Esophagus muscularis mucosa (tissue), 4 donors: ENCODE results near the gene DAPK2. TPM values are rescaled to one million over a fixed set of nuclear protein-coding genes. Genes with fewer than 3 reads are reported as not detected.
A peak's percentile ranks its signal among the peaks of the same experiment; 100 is the strongest.

Experiments used
- DNase-seq: peaks from one replicate; pipeline ENCODE4 v3.0.0-alpha.2; 2017; ENCODE audit errors: extremely low spot score
- H3K27ac ChIP-seq, 4 donors: fragments of 200-600 bp; sonication (generic); replicated peaks in 1 of 4; 1 replicate in 3 of 4; 2 replicates in 1 of 4; pipeline ENCODE4 v1.5.1; 2016 to 2019; ENCODE audit warnings: mild to moderate bottlenecking in 1 of 4
- H3K27me3 ChIP-seq, 4 donors: fragments of 200-600 bp; sonication (generic); one replicate each; pipeline versions ENCODE4 v1.5.1 to v1.6.0; 2016 to 2019
- H3K36me3 ChIP-seq, 4 donors: fragments of 200-600 bp; sonication (generic); one replicate each; pipeline ENCODE4 v1.5.1; 2016 to 2019
- H3K4me1 ChIP-seq, 4 donors: fragments of 200-600 bp; sonication (generic); one replicate each; pipeline ENCODE4 v1.5.1; 2016 to 2019
- H3K4me3 ChIP-seq, 4 donors: fragments of 200-600 bp; sonication (generic); 1 replicate in 2 of 4; 2 replicates in 2 of 4; pipeline ENCODE4 v1.5.1; 2016 to 2019; ENCODE audit warnings: mild to moderate bottlenecking in 4 of 4, moderate library complexity in 1 of 4
- H3K9me3 ChIP-seq, 4 donors: fragments of 200-600 bp; sonication (generic); 1 replicate in 3 of 4; 2 replicates in 1 of 4; pipeline ENCODE4 v1.5.1; 2016 to 2019
- EP300 ChIP-seq: sonication (generic); formaldehyde crosslinking; IDR thresholded peaks from one replicate; pipeline ENCODE4 v1.6.1; 2017; ENCODE audit warnings: antibody characterized with exemption
- POLR2A ChIP-seq: fragments of 450-650 bp; IDR thresholded peaks from one replicate; pipeline ENCODE4 v1.6.1; 2017; ENCODE audit warnings: antibody characterized with exemption, moderate library complexity, mild to moderate bottlenecking, low read depth
- POLR2AphosphoS5 ChIP-seq, 2 donors: sonication (generic); formaldehyde crosslinking; IDR thresholded peaks; one replicate each; pipeline ENCODE4 v1.6.1; 2017; ENCODE audit warnings: antibody characterized with exemption in 2 of 2
- WGBS: methylation state at CpG from one replicate; pipeline ENCODE4 v1.1.5; 2018; 5-methylcytosine and 5-hydroxymethylcytosine counted together
- intact Hi-C: fragments of 100-400 bp; cut with DNase I; formaldehyde crosslinking; loops from one replicate; pipeline ENCODE4 v1.15.1; 2023
- total RNA-seq, 4 donors: library from RNA; depleted of rRNA; stranded (reverse); fragments of >200 nt; gene quantifications; one replicate each; pipeline versions ENCODE4 v1.1.0 to v1.2.1, GENCODE V29; 2016
- TF ChIP-seq, protein P1 (sequence below), 3 experiments: fragments of 200-600 bp in 2 of 3; fragments of 450-650 bp in 1 of 3; sonication (generic) in 2 of 3; IDR thresholded peaks; one replicate each; pipeline ENCODE4 v1.5.1; 2017 to 2019; ENCODE audit warnings: antibody characterized with exemption in 3 of 3, mild to moderate bottlenecking in 2 of 3, moderate library complexity in 1 of 3

DAPK2 gene
- total RNA-seq, 4 donors from 2014 or later: 1.5 to 11.2 (median 7.3) TPM

DNA sequence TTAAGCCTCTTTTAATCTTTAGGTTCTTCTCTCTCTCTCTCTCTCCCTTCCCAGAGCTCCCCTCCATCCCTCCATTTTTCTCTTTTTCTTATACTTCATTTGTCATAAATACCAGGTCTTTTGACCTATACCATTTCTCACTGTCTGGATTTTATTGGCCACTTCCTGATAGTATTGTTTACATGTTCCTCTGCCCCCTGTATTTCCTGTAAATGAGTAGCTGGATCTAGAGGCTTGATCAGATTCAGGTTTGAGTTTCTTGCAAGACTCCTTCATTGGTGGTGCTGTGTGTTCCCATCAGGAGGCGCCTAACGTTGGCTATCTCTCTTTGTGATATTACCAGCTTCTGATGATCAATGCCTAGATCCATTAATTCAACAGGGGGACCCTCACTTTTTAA lies 42.2 kb downstream of the DAPK2 start:
- Histone ChIP-seq H3K9me3 (no peaks in the 10 kb centered on the region), H3K27me3 (no peaks in the 10 kb centered on the region), H3K27ac (no peak overlapping the region), H3K4me1 (peaks cover 10 to 20% (median 14%) of the 10 kb centered on the region in 4 donors), H3K36me3 (no peaks in the 10 kb centered on the region), H3K4me3 (no peak overlapping the region)
- intact Hi-C loops: no loop called here
- 91% methylated on average over 2 of the region's 2 CpGs for WGBS
- no peak for TF ChIP-seq POLR2AphosphoS5 (IDR thresholded peaks at IDR 0.05)
- no peak for TF ChIP-seq EP300
- no peak for TF ChIP-seq POLR2A
- TF ChIP-seq, protein P1, sequence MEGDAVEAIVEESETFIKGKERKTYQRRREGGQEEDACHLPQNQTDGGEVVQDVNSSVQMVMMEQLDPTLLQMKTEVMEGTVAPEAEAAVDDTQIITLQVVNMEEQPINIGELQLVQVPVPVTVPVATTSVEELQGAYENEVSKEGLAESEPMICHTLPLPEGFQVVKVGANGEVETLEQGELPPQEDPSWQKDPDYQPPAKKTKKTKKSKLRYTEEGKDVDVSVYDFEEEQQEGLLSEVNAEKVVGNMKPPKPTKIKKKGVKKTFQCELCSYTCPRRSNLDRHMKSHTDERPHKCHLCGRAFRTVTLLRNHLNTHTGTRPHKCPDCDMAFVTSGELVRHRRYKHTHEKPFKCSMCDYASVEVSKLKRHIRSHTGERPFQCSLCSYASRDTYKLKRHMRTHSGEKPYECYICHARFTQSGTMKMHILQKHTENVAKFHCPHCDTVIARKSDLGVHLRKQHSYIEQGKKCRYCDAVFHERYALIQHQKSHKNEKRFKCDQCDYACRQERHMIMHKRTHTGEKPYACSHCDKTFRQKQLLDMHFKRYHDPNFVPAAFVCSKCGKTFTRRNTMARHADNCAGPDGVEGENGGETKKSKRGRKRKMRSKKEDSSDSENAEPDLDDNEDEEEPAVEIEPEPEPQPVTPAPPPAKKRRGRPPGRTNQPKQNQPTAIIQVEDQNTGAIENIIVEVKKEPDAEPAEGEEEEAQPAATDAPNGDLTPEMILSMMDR (IDR thresholded peaks at IDR 0.05): no peak
- no peak for DNase-seq

DNA sequence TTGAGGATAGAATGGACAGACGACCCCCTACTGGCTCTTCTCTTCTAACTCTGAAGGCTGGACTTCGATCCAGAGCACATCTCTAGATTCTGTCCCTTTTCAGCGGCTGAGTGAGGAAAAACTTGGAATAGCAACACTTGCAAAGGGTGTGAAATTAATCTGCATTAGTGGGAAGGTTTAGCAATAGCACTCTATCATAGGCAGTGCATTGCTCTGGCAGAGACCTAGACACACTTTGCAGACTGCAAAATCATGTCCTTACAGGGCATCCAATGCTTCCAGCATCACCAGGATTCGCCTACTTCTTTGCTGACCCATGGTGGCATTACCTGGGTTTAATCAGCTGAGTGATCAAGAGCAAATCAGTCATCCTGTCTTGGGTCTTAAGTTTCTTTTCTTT lies 43.1 kb downstream of the DAPK2 start:
- H3K36me3 ChIP-seq: no peaks in the 10 kb centered on the region
- no peak for DNase-seq
- H3K4me3 ChIP-seq: no peak overlapping the region
- peaks cover 11 to 20% (median 18%) of the 10 kb centered on the region in 4 donors for H3K4me1 ChIP-seq
- H3K9me3 ChIP-seq: no peaks in the 10 kb centered on the region
- H3K27me3 ChIP-seq: no peaks in the 10 kb centered on the region
- intact Hi-C loops: no loop called here
- 88% methylated on average over 4 of the region's 4 CpGs for WGBS
- no peak overlapping the region for H3K27ac ChIP-seq
- TF ChIP-seq EP300: no peak
- TF ChIP-seq, protein P1 (IDR thresholded peaks at IDR 0.05): no peak

GRCh38 chr15:64001148-64001547 lies 45.1 kb downstream of the DAPK2 start:
- H3K27ac ChIP-seq: no peak overlapping the region
- TF ChIP-seq POLR2A (no peak), POLR2AphosphoS5 (IDR thresholded peaks at IDR 0.05) (no peak), EP300 (no peak)
- TF ChIP-seq, protein P1 (IDR thresholded peaks at IDR 0.05): no peak
- intact Hi-C loops: no loop called here
- H3K4me3 ChIP-seq: no peak overlapping the region
- WGBS: 80% methylated on average over 5 of the region's 5 CpGs
- DNase-seq: no peak
- no peaks in the 10 kb centered on the region for H3K9me3 ChIP-seq
- peaks cover 12 to 24% (median 15%) of the 10 kb centered on the region in 4 donors for H3K4me1 ChIP-seq
- no peaks in the 10 kb centered on the region for H3K27me3 ChIP-seq
- H3K36me3 ChIP-seq: no peaks in the 10 kb centered on the region

DNA sequence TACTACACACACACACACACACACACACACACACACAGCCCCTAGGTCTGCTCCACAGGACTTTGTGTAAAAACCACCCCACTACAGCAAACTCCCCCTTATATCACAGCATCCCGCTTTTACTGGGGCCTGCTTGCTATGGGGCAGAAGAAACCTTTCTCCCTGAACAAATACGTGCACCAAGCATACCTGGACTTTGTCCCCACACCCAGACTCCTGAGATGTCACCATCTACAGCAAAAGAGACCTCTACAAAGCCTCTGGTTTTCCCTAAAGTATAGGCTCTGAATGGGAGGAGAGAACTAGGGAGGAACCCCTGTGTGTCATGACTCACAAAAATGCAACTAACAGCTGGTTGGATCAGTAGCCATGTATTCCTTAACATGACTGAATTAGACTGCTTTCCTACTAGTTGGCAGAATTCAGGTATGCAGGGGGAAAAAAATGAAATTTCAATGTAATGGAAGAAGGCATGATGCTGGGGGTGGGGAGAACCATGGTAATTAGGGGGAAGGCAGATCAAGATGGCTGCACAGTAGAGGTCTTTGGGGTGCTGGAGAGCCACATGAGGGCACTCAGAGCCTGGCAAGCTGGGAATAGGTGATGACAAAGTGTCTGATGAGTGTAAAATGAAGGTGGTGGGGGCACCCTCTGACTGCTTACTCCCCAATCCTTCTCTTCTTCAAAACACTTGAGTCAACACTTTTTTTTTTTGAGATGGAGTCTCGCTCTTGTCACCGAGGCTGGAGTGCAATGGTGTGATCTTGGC lies 45.9 kb downstream of the DAPK2 start:
- 93% methylated on average over 4 of the region's 4 CpGs for WGBS
- H3K27ac ChIP-seq: no peak overlapping the region
- no peak for DNase-seq
- H3K4me1 ChIP-seq: peaks cover 12 to 24% (median 15%) of the 10 kb centered on the region in 4 donors
- no peaks in the 10 kb centered on the region for H3K9me3 ChIP-seq
- H3K27me3 ChIP-seq: no peaks in the 10 kb centered on the region
- intact Hi-C loops: no loop called here
- H3K4me3 ChIP-seq: no peak overlapping the region
- TF ChIP-seq, protein P1 (IDR thresholded peaks at IDR 0.05): no peak
- TF ChIP-seq POLR2AphosphoS5 (IDR thresholded peaks at IDR 0.05) (no peak), POLR2A (no peak), EP300 (no peak)
- H3K36me3 ChIP-seq: no peaks in the 10 kb centered on the region

DNA sequence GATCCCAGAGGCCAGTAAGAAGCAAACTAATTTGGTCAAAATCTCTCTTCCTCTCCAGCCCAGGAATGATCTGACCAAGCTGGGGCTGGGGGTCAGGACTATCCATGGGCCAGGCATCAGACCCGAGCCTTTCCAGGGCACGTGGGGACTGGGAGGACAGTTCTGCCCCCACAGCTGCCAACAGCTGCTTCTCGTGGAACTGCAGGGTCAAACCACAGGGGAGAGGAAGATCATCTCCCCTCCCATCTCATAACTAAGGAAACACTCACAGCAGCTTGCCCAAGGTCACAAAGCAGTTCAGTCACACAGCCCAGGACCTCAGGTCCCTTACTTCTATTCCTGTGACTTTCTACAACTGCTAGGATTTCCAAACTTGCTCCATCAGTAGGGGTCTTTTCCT lies 47.1 kb downstream of the DAPK2 start:
- no peaks in the 10 kb centered on the region for H3K27me3 ChIP-seq
- H3K27ac ChIP-seq: no peak overlapping the region
- H3K36me3 ChIP-seq: no peaks in the 10 kb centered on the region
- TF ChIP-seq POLR2AphosphoS5 (IDR thresholded peaks at IDR 0.05): peak in 1 of 2 donors; percentile 10
- TF ChIP-seq EP300: no peak
- H3K4me1 ChIP-seq: peaks cover 12 to 24% (median 15%) of the 10 kb centered on the region in 4 donors
- intact Hi-C loops: no loop called here
- H3K4me3 ChIP-seq: no peak overlapping the region
- no peaks in the 10 kb centered on the region for H3K9me3 ChIP-seq
- 36% methylated on average over 3 of the region's 3 CpGs for WGBS
- DNase-seq: no peak
